Erythroblast (primary cell): ENCODE data around the gene STKLD1.
A peak's percentile ranks its signal among the peaks of the same experiment; 100 is the strongest.

Experiments used
- DNase-seq, 2 experiments: peaks; one replicate each; lab custom pipeline; 2025; lab: John Stamatoyannopoulos, UW
- GATA1 ChIP-seq: IDR thresholded peaks from 2 replicates; pipeline ENCODE4 v1.6.1; 2011; ENCODE audit warnings: low read depth, mild to moderate bottlenecking, control low read depth, low read length, moderate library complexity
- POLR2A ChIP-seq: IDR thresholded peaks from 2 replicates; pipeline ENCODE4 v1.6.1; 2011; ENCODE audit warnings: mild to moderate bottlenecking, low read length

The STKLD1 gene

DNA sequence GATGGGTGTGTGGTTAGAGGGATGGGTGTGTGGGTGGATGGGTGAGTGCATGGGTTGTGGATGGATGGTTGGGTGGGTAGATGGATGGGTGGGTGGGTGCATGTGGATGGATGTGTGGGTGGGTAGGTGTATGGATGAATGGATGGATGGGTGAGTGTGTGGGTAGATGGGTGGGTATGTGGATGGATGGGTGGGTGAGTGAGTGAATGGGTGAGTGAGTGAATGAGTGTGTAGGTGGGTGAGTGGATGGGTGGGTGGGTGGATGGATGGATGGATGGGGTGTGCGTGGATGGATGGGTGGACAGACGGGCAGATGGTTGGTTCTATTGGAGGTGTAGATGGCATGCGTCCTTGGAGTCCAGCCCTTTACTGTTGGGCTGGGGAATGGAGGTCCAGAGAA is 17.2 kb downstream of the STKLD1 start:
- TF ChIP-seq GATA1 (no peak), POLR2A (no peak)
- DNase-seq: no peak

DNA sequence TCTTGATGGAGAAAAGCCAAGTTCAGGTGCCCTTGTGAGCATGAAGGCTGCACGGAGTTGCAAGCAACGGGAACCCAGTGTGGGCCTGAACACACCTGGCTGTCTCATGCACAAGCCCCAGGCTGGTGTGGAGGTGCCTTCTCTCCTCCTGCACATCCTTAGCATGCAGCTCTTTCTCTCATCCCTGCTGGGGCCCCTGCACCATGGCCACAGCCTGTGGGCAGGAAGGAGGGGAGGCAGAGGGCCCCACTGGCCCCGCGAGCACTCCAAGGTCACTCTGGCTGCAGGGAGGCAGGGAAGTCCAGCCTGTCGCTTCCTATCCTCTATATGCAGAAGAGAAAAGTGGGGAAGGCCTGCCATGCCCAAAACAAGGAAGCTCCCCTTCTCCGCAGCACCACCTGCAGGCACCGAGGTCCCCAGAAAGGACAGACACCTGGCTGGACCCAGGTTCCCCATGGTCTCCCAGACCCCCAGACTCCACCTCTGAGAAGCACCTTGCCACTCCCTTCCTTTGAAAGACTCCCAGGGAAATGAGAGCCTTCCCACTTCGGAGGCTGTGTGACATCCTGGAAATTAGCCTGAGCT is 18.6 kb downstream of the STKLD1 start:
- TF ChIP-seq GATA1: no peak
- TF ChIP-seq POLR2A: no peak
- no peak for DNase-seq

DNA sequence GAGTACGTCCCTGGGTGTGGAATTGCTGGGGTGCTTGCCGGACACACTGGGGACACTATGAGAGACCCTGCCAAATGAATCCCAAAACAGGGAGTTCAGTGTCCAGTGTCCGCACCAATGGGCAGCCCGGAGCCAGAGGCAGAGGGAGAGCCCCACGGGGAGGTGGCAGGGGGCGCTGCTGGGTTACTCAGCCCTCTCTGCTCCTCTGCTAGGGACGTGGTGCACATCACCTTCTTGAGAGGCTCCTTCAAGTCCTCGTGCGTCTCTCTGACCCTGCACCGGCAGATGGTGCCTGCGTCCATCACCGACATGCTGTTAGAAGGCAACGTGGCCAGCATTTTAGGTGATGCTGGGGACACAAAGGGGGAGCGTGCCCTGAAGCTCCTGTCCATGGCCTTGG is 20.8 kb downstream of the STKLD1 start:
- TF ChIP-seq GATA1: no peak
- no peak for TF ChIP-seq POLR2A
- peak; percentile 19 to 20 for DNase-seq

DNA sequence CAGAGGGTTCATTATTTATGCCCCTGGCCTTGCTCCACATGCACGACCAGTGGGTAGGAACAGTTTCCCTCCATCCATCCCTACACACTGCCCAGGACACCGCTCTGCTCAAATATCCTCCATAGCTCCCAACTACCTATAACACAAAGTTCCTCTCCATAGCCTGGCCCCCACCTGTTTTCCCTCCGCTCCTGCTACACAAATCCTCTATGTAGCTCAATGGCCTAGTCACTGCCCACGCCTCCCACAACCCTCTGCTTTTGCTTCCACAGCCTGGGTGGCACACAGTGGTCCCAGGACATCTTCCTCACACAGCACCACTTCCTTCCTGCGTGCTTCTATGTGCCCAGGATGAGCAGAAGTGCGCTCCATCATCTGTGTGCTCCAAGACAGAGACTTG is 21.2 kb downstream of the STKLD1 start:
- no peak for DNase-seq
- TF ChIP-seq POLR2A: no peak
- no peak for TF ChIP-seq GATA1

DNA sequence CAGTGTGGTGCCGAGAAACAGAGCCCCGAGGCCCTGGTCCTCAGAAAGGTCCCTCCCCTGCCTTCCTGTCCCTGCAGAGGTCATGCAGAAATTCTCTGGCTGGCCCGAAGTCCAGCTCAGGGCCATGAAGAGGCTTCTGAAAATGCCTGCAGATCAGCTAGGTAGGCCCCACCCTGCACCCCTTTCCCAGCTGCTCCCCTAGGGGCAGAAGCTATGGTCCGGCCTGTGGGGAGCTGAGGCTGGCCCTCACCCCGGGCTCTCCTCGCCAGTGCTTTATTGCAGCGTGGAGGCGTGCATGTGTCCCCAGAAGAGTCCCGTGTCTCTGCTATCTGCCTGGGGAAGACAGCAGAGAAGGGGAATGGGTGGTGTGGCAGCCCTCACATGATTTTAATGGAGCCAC is 21.7 kb downstream of the STKLD1 start:
- TF ChIP-seq POLR2A (no peak), GATA1 (no peak)
- no peak for DNase-seq

DNA sequence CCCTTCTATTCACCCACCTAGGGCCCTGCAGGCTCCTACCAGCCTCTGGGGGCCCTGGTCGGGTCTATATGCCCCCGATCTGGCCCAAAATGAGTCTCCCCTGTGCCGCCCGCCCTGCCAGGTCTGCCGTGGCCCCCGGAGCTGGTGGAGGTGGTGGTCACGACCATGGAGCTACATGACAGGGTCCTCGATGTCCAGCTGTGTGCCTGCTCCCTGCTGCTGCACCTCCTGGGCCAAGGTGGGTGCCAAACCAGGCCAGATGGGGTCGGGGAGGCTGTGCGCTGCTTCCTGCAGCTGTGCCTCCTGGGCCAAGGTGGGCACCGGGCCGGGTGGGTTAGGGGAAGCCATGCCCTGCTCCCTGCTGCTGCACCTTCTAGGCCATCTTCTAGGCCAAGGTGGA is 24.1 kb downstream of the STKLD1 start:
- TF ChIP-seq GATA1 (no peak), POLR2A (no peak)
- no peak for DNase-seq

DNA sequence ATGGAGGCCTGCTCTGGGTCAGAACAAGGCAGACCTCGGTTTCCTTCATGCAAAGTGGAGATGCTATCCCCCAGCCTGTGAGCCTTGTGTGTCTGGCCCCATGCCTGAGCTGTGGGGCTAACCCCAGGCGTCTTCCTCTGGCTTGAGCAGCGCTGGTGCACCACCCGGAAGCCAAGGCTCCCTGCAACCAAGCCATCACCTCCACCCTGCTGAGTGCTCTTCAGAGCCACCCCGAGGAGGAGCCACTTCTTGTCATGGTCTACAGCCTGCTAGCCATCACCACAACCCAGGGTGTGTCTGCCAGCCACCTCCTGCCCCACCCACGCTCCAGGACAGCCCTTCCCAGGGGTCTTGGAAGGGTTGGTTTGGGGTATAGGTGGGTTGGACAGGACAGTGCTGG is 25.4 kb downstream of the STKLD1 start:
- TF ChIP-seq POLR2A (no peak), GATA1 (no peak)
- no peak for DNase-seq

DNA sequence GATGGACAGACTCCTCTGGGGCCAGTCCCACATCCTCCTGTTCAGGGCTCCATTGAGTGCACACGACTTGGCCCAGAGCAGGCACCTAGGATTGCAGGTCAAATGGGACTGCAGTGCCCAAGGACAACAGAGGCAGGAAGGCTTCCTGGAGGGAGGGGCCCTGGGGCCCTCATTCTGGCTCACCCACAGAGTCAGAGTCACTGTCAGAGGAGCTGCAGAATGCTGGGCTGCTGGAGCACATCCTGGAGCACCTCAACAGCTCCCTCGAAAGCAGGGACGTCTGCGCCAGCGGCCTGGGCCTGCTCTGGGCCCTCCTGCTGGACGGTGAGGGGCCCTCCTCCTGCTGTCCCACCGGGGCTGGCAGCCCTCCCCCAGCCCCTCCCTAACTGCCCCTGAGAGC is 26.5 kb downstream of the STKLD1 start:
- no peak for TF ChIP-seq GATA1
- TF ChIP-seq POLR2A: no peak
- no peak for DNase-seq

DNA sequence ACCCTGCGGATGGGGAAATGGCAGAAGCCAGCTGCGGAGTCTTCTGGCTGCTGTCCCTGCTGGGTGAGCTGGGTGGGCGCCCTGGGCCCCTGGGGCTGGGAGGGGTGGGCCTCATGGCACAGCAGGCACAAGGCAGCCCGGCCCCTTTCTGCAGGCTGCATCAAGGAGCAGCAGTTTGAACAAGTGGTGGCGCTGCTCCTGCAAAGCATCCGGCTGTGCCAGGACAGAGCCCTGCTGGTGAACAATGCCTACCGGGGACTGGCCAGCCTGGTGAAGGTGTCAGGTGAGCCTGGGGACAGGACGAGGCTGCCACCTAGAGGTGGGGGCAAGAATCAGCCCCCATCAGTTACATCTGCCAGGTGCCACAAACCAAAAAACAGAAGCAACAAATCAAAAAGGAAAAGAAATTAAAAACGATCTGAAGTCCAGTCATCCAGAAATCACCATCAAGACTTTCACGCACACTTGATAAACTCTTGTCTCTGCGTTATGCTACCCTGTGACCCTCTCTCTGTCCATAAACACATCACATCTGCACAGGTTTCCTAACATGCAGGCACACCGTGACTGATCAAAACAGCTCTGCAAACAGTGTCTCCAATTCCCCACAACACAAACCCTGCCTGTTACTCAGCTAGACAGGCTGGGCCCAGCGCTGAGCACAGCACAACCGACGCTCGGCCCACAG is 27.7 kb downstream of the STKLD1 start:
- DNase-seq: peak; percentile 35 to 70
- TF ChIP-seq POLR2A: no peak
- no peak for TF ChIP-seq GATA1

DNA sequence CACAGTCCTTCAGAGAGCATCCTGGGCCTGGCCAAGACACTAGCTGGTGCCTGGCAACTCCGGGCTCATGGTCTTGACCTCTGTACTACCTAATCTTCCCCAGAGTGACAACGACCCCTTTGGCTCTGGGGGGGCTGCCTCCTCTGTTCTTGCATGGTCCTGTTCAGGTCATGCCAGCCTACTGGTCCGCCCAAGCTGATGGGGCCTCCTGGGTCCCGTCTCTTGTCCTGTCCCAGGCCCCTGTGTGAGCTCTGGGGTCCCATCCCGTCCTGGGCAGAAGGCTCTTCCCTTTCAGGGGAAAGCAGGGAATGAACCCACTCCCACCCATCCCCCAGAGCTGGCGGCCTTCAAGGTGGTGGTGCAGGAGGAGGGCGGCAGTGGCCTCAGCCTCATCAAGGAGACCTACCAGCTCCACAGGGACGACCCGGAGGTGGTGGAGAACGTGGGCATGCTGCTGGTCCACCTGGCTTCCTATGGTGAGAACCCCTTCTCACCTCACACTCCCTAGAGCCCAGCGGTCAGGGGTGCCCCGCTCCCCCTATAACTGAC is 28.4 kb downstream of the STKLD1 start:
- no peak for TF ChIP-seq POLR2A
- TF ChIP-seq GATA1: no peak
- no peak for DNase-seq

DNA sequence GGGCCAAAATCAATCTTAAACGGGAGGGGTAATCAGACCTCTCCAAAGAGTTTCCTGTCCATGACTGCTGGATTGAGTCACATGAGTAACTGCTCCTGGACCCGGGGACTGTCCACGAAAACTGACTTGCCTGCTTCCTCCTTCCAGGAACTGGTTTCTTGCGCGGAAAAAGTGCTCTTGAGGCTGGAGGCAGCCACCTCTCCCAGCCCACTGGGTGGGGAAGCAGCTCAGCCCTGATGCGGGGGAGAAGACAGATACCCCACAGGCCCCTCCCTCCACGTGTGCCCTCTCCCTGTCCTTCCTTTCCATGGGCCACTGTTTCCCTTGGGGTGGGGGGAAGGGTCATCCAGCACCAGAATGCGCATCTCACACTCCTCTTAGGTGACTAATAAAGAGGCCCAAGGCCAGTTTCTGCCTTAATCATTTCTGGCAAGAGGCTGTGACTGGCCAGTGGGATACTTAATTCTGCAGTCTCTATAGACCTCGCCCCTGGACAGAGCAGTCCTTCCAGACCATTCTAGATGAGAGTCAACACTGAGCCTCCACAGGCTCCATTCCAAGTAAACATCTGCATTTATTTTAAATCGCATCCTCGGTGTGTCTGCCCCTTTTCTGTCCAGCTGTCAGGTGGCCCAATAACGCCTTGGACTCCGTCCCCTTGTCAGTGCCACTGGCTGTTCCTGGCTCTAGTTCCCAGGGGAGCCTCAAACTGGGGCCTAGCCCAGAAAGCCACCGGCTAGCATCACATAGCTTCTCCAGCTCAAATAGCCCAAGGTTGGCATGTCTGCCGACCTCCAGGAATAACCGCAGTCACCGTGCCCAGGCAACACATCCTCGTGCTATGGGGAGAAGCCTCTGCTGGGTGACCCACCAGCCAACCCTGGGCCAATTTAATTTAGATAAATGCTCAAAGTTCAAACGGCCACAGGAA is 29.6 kb downstream of the STKLD1 start:
- no peak for TF ChIP-seq POLR2A
- TF ChIP-seq GATA1: no peak
- DNase-seq: no peak

DNA sequence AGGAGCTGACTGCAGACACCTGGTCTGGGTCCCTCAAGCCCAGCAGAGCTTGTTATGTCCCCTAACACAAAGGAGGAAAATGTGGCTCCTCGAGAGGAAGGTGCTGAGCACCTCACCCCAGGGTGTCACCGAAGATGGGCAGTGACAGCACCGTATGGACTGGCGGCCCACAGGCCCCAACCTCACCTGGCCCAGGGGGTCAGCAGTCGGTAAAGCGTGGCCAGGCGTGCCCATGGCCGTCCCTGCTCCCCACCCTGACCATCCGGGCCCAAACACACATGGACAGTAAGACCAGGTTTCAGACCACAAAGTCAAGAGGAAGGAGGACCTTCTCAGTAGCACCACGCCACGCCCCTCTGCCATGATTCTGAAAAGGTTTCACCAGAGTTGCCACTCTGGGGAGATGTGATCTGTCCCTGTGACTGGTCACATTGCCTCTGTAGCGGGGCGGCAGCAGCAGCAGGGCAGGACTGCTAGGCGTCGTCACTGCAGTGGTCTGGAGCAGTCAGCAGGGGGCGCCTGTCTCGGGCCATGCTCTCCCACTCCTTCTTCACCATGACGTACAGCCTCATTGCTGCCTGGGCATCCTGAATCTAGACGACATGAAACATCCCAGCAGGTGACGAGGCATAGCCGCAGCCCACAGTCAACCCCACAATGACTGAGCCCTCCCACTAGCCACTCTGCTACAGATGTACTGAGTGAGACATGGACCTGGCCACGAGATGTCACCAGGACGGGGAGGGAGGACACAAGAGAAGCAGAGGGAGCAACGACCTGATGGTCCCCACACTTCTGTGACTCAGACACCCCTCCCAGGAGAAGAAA is 30.5 kb downstream of the STKLD1 start:
- peak; percentile 80 to 87 for DNase-seq

DNA sequence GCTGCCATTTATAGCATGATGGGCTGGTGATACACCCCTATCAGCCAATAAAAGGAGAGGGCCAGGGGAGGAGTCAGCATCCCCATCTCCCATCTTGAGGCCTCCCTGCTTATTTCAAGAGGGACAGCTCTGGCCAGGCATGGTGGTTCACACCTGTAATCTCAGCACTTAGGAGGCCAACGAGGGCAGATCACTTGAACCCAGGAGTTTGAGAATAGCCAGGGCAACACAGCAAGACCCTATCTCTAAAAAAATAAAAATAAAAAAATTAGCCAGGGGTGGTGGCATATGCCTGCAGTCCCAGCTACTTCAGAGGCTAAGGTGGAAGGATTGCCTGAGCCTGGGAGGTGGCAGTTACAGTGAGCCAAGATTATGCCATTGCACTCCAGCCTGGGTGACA is 31.9 kb downstream of the STKLD1 start:
- TF ChIP-seq POLR2A (no peak), GATA1 (no peak)
- no peak for DNase-seq

More for the DNA sequence above, 30.5 kb downstream of the STKLD1 start:
- no peak for TF ChIP-seq GATA1
- TF ChIP-seq POLR2A: no peak

DNA sequence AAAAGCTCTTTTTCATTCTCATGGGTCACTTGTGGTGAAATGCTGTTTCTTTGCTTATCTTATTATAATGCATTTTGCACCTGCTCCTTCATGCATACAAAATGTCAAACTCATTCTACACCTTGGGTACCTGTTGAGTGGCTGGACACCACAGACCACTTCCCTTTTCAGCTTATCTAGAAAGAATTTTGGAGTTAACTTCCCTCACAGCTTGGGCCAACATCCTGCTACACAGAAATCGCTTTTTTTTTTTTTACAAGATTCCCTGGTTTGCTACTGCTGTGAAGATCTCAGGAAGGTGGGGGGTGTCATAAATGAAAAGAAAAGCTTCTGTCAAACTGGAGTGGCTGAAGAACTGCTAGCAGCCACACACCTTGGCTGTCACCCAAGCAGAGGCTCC is 39.0 kb downstream of the STKLD1 start:
- TF ChIP-seq GATA1 (no peak), POLR2A (no peak)
- DNase-seq: no peak
